DOHH2 (cell line): Measurements from ENCODE around the gene USP6NL.

Experiments used
- H3F3A ChIP-seq: fragments of 200-600 bp; sonication (generic), shearing (Covaris generic); 2 replicates; pipeline ENCODE4 v1.6.0; 2016; ENCODE audit warnings: antibody characterized with exemption, mild to moderate bottlenecking; ENCODE audit not compliant: control insufficient read depth, insufficient read depth
- H3K27ac ChIP-seq: fragments of 200-600 bp; sonication (generic); 2 replicates; pipeline ENCODE4 v1.5.1; 2014; ENCODE audit warnings: low read depth, mild to moderate bottlenecking, low read length, moderate library complexity
- H3K27me3 ChIP-seq: fragments of 200-600 bp; sonication (generic); 2 replicates; pipeline ENCODE4 v1.6.1; 2014; ENCODE audit warnings: mild to moderate bottlenecking, low read length, mixed read lengths; ENCODE audit not compliant: control insufficient read depth
- H3K36me3 ChIP-seq: fragments of 200-600 bp; sonication (generic); 2 replicates; pipeline ENCODE4 v1.6.1; 2014; ENCODE audit warnings: mild to moderate bottlenecking, low read length, moderate library complexity, mixed read lengths; ENCODE audit not compliant: control insufficient read depth
- H3K4me1 ChIP-seq: fragments of 200-600 bp; sonication (generic); 2 replicates; pipeline ENCODE4 v1.6.1; 2014; ENCODE audit warnings: mild to moderate bottlenecking, low read length, mixed read lengths; ENCODE audit not compliant: control insufficient read depth
- H3K4me2 ChIP-seq: fragments of 200-600 bp; sonication (generic); 2 replicates; pipeline ENCODE4 v1.6.0; 2014; ENCODE audit warnings: mild to moderate bottlenecking, low read length, moderate library complexity
- H3K4me3 ChIP-seq: fragments of 200-600 bp; sonication (generic); 2 replicates; pipeline ENCODE4 v1.5.1; 2014; ENCODE audit warnings: mild to moderate bottlenecking, low read length, mixed read lengths
- H3K79me2 ChIP-seq: fragments of 200-600 bp; sonication (generic); 2 replicates; pipeline ENCODE4 v1.6.1; 2014; ENCODE audit warnings: mild to moderate bottlenecking, low read length, mixed read lengths; ENCODE audit not compliant: control insufficient read depth
- H3K9me2 ChIP-seq: fragments of 200-600 bp; sonication (generic); replicated peaks from 2 replicates; pipeline ENCODE4 v1.6.1; 2014; ENCODE audit warnings: mild to moderate bottlenecking, low read length, mixed read lengths; ENCODE audit not compliant: control insufficient read depth
- H3K9me3 ChIP-seq: fragments of 200-600 bp; sonication (generic); 2 replicates; pipeline ENCODE4 v1.6.1; 2014; ENCODE audit warnings: antibody characterized with exemption, low read length, mixed read lengths; ENCODE audit not compliant: control insufficient read depth, insufficient read depth
- H4K20me1 ChIP-seq: fragments of 200-600 bp; sonication (generic); 2 replicates; pipeline ENCODE4 v1.6.0; 2014; ENCODE audit warnings: low read depth, mild to moderate bottlenecking, antibody characterized with exemption, low read length, moderate library complexity; ENCODE audit not compliant: control insufficient read depth, insufficient read depth
- CTCF ChIP-seq: fragments of 200-600 bp; sonication (generic); IDR thresholded peaks from one replicate; pipeline ENCODE4 v1.5.1; 2014; ENCODE audit warnings: antibody characterized with exemption, mild to moderate bottlenecking, low read depth, low read length; ENCODE audit not compliant: poor library complexity, severe bottlenecking
- EZH2phosphoT487 ChIP-seq: fragments of 200-600 bp; sonication (generic); IDR thresholded peaks from 2 replicates; pipeline ENCODE4 v1.6.1; 2017; ENCODE audit warnings: borderline replicate concordance, mild to moderate bottlenecking, antibody characterized with exemption, low read length, moderate library complexity, mixed read lengths

The USP6NL gene

DNA sequence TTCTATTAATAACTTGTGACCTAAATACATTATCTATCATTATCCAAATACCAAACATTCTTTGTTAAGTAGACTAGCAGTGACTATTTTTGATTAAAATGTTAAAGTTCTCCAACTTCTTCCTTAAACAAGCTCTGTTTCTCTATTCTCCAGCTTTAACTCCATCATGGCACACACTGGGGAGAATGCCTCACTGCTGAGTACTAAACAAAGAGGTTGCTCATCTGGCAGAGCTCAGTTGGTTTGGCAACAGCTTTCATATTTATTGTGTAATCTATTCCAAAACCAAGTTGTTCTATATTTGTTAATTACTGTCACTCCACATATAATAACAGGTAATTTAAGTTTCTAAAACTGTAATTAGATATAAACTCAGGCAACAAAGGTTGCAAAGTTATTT is 89.6 kb downstream of the USP6NL start:
- Histone ChIP-seq H3K79me2 (peaks cover 40% of the 10 kb centered on the region), H3K36me3 (peaks cover 64% of the 10 kb centered on the region), H3K4me1 (peaks cover 22% of the 10 kb centered on the region)

GRCh38 chr10:11520892-11521291 is 90.6 kb downstream of the USP6NL start:
- Histone ChIP-seq H3K4me1 (peaks cover 32% of the 10 kb centered on the region), H3K79me2 (peaks cover 36% of the 10 kb centered on the region), H3K4me3 (no peak overlapping the region), H3K36me3 (peaks cover 61% of the 10 kb centered on the region), H3K27me3 (no peaks in the 10 kb centered on the region), H3K9me3 (no peaks in the 10 kb centered on the region), H3K27ac (no peak overlapping the region), H4K20me1 (no peaks in the 10 kb centered on the region), H3F3A (peaks cover 37% of the 10 kb centered on the region), H3K9me2 (no peaks in the 10 kb centered on the region), H3K4me2 (no peak overlapping the region)
- no peak for TF ChIP-seq CTCF
- no peak for TF ChIP-seq EZH2phosphoT487

More for the DNA sequence above, 89.6 kb downstream of the USP6NL start:
- Histone ChIP-seq H4K20me1 (no peaks in the 10 kb centered on the region), H3K9me2 (no peaks in the 10 kb centered on the region), H3K4me2 (no peak overlapping the region), H3K27me3 (no peaks in the 10 kb centered on the region), H3K4me3 (no peak overlapping the region), H3K27ac (no peak overlapping the region), H3K9me3 (no peaks in the 10 kb centered on the region), H3F3A (peaks cover 27% of the 10 kb centered on the region; the same call in 1 of the 2 replicates)
- TF ChIP-seq EZH2phosphoT487 (no peak), CTCF (no peak)

DNA sequence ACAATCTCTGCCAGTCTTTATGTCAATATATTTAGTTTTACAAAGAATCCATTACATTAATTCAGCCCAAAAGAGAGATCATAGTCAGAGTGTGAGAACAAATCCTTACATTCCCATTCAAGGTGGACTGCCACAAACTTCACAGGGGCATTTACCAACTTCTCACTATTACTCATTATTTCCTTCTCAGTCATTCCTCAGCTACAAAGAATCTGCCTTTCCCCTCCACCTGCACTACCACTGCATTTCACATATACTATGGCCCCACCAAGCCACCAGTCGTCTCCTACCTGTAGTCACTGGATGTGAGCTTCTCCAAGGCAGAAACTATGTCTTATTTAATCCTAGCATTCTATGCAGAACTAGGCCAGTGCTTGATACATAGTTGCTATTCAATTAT is 94.3 kb downstream of the USP6NL start:
- Histone ChIP-seq H3K36me3 (peaks cover 56% of the 10 kb centered on the region), H3K4me2 (peak overlapping the region; percentile 70), H3K27me3 (no peaks in the 10 kb centered on the region), H3F3A (peaks cover 33% of the 10 kb centered on the region), H3K27ac (peak overlapping the region; percentile 66), H3K79me2 (peaks cover 59% of the 10 kb centered on the region), H3K9me3 (no peaks in the 10 kb centered on the region), H3K4me1 (peaks cover 35% of the 10 kb centered on the region), H4K20me1 (no peaks in the 10 kb centered on the region; the same call in 1 of the 2 replicates), H3K9me2 (no peaks in the 10 kb centered on the region), H3K4me3 (peak overlapping the region; percentile 32; the same call in 1 of the 2 replicates)
- TF ChIP-seq EZH2phosphoT487 (no peak), CTCF (no peak)
